ENCODE results near the gene NDUFAF5. TPM values are rescaled to one million over a fixed set of nuclear protein-coding genes. Genes with fewer than 3 reads are reported as not detected.

The NDUFAF5 gene
- 26.4 and 28.4 TPM in 2 replicates for total RNA-seq
- polyA plus RNA-seq = 6.1 and 9.8 TPM in 2 replicates
- 11.6 and 12.0 TPM in 2 replicates for polyA plus RNA-seq (2011; cell fraction: cytosol; rRNA removed)
- 25.3 and 32.6 TPM in 2 replicates for polyA plus RNA-seq (2011; cell fraction: nucleus; rRNA removed)
- 22.1 and 28.1 TPM in 2 replicates for polyA plus RNA-seq (2012)
- polyA minus RNA-seq = 10.3 and 10.9 TPM in 2 replicates
- 5.0 TPM for polyA minus RNA-seq (2011; cell fraction: cytosol; rRNA and poly(A)+ RNA removed)
- polyA minus RNA-seq (2011; cell fraction: nucleus; rRNA and poly(A)+ RNA removed) = 18.4 and 23.2 TPM in 2 replicates
- percentile 83 among the genes with signal in this experiment for Bru-seq, nascent RNA
- BruChase-seq, experiment 1, labeled RNA remaining after a 6-hour chase = percentile 76 among the genes with signal in this experiment
- percentile 77 among the genes with signal in this experiment for BruChase-seq, experiment 2, labeled RNA remaining after a 2-hour chase
- long read RNA-seq, full-length matches to known transcripts = 23 of 30 reads
- long read RNA-seq, partial matches to known transcripts = 1 of 30 reads
- long read RNA-seq, other reads (novel, unspliced or antisense) = 6 of 30 reads

- ChIA-PET POLR2A (interaction anchor here (0.8 to 1.2 kb wide), 2 partner anchors 8 to 14 kb away, joined by 3 read pairs; no protein-coding TSS in a partner anchor), CTCF (interaction anchor here (1.1 to 3.2 kb wide), 5 partner anchors 10 to 238 kb away, joined by 3 to 36 read pairs (median 5); no protein-coding TSS in a partner anchor)
- TF ChIP-seq POLR2AphosphoS5 (IDR thresholded peaks at IDR 0.05; ENCODE audit: insufficient read depth, low read depth, low read length) (peak; percentile 85), GATA2 (IDR thresholded peaks at IDR 0.05; ENCODE audit: insufficient read depth, insufficient read length, low read depth, low read length) (no peak), FOS (IDR thresholded peaks at IDR 0.05; ENCODE audit: borderline replicate concordance, insufficient read depth, low read length) (no peak), POLR2A (IDR thresholded peaks at IDR 0.05; ENCODE audit: low read depth, low read length) (no peak), CTCF (IDR thresholded peaks at IDR 0.05; ENCODE audit: extremely low read depth in 1 of 2, insufficient read depth in 1 of 2, low read depth in 1 of 2, low read length in 2 of 2) (no peak), MAX (IDR thresholded peaks at IDR 0.05; ENCODE audit: insufficient read depth, insufficient read length) (peak; percentile 99), JUN (IDR thresholded peaks at IDR 0.05; ENCODE audit: borderline replicate concordance, insufficient read depth, insufficient read length, low read depth) (no peak), MYC (IDR thresholded peaks at IDR 0.05; ENCODE audit: low read depth, low read length) (peak; percentile 100), EZH2 (IDR thresholded peaks at IDR 0.05; ENCODE audit: borderline replicate concordance, low read depth, low read length, severe bottlenecking) (no peak)
- intact Hi-C loops (cut with micrococcal nuclease) = loop anchor here (2.0 to 5.0 kb wide), 3 partner anchors 146 to 858 kb away; partner anchors contain the start of gene TASP1
- Histone ChIP-seq H3K4me1 (ENCODE audit: control insufficient read depth, extremely low read depth, insufficient read depth, low read length) (peaks cover 16% of the 10 kb centered on the region), H3K27ac (ENCODE audit: insufficient read depth, low read depth, low read length) (peak within 1 kb of the TSS; percentile 60), H3K79me2 (ENCODE audit: control insufficient read depth, insufficient read depth, low read length) (peaks cover 61% of the 10 kb centered on the region), H3K4me3 (replicated peaks in 1 of 3; ENCODE audit: insufficient read depth in 1 of 3, low read depth in 1 of 3, low read length in 3 of 3) (peak within 1 kb of the TSS; percentile 68 to 96 (median 83)), H3K36me3 (ENCODE audit: control insufficient read depth in 2 of 2, extremely low read depth in 1 of 2, insufficient read depth in 2 of 2, low read length in 2 of 2) (peaks cover 7 to 20% of the 10 kb centered on the region in 2 experiments), H3K27me3 (ENCODE audit: control insufficient read depth in 2 of 2, insufficient read depth in 2 of 2, low read length in 2 of 2) (no peaks in the 10 kb centered on the region), H3K9me3 (replicated peaks; ENCODE audit: control insufficient read depth, insufficient read depth, low read length) (no peaks in the 10 kb centered on the region), H3K4me2 (ENCODE audit: insufficient read depth, low read length) (peak within 1 kb of the TSS; percentile 79), H3K9me1 (replicated peaks; ENCODE audit: control insufficient read depth, extremely low read depth, insufficient read depth, low read length) (no peaks in the 10 kb centered on the region), H2AFZ (ENCODE audit: low read depth, low read length) (peak within 1 kb of the TSS; percentile 76), H3K9ac (replicated peaks; ENCODE audit: extremely low read depth, insufficient read depth, low read length) (peak within 1 kb of the TSS; percentile 89), H4K20me1 (replicated peaks; ENCODE audit: control insufficient read depth, extremely low read depth, insufficient read depth, low read length) (peaks cover 4% of the 10 kb centered on the region)
- peak; percentile 98 for DNase-seq (ENCODE audit: low read depth, low spot score)
- TSS peak; percentile 50 for BruUV-seq (replicated peaks)
- dilution Hi-C loops (cut with MboI; ENCODE audit: extremely low pct_ligation_motif_present, low sequenced_read_pairs) = no loop called here
- peak; percentile 92 for FAIRE-seq
Observed at GRCh38 chr20:13784893-13785715, at the start of gene NDUFAF5, which contains the start of gene ESF1. Gene NDUFAF5 (plus strand): TSS chr20:13785028. CDS start chr20:13785069, 41 bp downstream. Gene ESF1 (minus strand): TSS chr20:13784919. CDS start chr20:13783140, 1,779 bp downstream.
